ENCODE measurements around the gene TCAF1.
"Not testable (repeated sequence)": the region's sequence is repeated elsewhere in the genome, so short reads cannot be mapped to it uniquely, and the experiment has no call there.

Gene TCAF1

DNA sequence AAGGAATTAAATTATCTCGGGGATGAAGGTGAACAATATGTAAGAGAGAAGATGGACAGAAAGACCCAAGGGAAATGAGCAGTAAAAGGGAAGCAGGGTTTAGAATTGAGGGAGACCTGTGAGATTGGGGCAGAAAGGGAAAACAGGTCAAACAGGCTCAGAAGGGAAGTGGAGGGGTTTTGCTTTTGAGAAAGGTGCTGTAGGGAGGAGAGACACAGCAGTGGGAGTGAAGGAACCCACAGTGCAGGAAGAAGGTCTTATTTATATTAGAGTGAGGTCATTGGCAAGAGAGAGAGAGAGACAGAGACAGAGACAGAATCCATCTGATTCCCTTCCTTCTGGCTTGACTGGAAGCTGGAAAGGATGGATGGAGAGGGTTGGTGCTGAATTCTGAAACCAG lies 3.5 kb upstream of the TCAF1 start:
- no peak for DNase-seq

DNA sequence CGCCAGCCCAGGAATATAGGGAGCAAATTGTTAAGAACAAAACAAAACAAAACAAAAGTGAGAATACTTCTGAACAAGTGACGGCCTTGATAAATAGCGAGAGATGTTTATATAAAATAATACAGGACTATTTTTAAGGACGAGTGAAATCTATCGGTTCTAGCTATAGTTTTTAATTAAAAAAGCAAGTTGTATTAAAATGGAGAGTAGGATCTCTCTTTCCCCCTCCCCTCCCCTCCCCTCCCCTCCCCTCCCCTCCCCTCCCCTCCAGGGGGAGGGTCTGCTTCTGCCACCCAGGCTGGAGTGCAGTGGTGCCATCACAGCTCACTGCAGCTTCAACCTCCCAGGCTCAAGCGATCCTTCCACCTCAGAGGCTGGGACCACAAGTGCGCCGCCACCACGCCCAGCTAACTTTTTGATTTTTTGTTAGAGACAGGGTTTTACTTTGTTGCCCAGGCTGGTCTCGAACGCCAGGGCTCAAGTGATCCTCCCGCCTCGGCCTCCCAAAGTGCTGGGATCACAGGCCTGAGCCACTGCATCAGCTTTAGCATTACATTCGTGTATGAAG lies 440 bp upstream of the TCAF1 start:
- no peak for DNase-seq

DNA sequence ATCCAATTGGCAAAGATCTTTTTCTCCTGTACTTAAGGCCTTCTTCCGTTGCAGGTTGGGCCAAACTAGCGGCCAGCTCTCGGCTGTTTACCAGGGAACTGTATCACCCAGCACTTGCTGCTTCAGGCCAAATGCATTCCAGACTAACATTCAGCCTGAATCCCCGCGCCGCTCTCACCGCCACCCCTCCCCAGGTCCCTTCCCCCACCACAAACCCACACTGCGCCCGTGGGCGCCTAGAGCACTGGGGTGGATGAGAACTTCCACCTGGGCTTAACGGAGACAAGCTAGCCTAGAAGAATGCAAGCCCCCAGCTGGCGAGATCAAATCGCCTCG lies 676 bp downstream of the TCAF1 start:
- DNase-seq = no peak

DNA sequence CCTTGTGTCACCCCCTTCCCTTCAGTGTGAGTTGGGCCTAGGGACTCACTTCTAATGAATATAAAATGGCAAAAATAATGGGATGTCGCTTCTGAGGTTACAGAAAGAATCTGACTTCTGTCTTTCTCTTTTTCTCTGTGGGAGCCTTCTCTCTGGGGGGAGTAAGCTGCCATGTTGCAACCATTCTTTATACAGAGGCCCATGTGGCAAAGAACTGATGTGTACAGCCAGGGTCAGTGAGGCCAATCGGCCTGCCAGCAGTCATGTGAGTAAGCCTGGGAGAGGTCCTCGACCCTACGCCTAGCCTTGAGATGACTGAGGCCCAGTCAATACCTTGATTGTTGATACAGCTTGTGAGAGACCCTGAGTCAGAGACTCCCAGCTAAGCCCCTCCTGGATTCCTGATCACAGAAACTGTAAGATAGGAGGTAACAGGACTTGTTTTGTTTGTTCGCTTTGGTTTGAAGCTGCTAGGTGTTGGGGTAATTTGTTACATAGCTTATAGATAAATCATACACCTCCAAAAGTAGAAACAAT lies 1.7 kb downstream of the TCAF1 start:
- no peak for DNase-seq

DNA sequence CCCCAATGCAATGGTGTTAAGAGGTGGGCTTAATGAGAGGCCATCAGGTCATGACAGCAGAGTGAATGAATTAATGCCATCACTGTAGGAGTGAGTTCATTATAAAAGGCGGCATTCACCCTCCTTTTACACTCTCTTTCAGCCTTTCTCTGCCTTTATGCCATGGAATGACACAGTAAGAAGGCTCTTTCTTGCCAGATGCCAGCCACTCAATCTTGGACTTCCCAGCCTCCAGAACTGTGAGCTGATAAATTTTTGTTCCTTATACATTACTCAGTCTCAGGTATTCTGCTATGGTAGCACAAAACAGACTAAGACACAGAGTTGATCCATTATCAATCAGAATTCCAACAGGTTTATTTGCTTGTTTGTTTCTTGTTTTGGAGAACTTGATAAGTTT lies 3.2 kb downstream of the TCAF1 start:
- DNase-seq = no peak

DNA sequence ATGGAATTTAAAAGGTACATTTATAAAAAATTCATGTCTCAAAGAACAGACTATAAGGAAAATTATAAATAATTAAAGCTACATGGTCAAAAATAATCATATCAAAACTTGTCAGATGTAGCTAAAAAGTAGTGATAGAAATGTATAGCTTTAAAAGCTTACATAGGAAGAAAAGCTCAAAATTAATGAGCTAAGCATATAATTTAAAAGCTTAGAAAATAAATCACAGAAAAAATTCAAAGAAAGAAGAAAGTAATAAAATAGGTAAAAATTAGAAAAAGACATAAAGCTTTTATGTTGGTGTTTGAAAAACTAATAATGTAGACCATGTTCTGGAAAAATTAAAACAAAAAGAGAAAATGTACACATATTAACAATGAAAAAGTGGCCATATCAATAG lies 5.3 kb downstream of the TCAF1 start:
- DNase-seq = no peak

DNA sequence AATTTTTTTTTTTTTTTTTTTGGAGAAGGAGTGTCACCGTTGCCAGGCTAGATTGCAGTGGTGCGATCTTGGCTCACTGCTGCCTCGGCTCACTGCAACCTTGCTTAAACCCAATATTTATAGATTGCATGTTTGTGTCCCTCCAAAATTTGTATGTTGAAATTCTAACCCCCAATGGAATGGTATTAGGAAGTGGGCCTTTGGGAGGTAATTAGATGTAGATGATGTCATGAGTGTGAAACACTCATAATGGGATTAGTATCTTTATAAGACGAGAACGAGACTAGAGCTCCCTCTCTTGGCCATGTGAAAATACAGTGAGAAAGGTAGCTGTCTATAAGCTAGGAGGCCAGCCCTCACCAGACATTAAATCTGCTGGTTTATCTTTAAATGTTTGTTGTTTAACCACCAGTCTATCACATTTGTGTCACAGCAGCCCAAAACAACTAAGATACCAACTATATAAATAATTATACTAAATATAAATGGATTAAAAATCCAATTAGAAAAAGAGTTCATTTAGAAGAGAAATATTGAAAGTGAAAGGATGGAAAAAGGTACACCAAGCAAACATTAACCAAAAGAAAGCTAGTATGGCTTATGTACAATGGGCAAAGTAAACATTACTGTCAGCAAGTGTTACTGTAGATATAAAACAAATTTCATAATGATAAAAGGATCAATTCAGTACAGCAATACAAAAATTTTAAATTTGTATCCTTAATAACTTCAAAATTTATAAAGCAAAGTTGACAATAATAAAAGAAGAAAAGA lies 9.3 kb downstream of the TCAF1 start:
- no peak for DNase-seq

DNA sequence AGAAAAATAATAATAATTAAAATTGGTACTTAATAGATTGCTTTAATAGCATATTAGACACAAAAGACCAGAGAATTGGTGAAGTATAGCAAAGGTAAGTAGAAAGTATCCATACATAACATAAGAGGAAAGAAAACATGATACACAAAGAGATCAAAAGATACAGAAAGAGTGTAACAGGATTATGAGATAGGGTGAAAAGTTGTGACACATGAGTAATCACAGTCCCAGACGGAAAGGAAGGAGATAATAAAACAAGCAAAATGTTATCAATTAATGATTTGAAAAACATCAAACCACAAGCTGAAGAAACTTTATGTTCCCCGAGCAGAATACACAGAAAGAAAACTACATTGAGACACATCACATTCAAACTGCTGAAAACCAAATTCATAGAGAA lies 10.5 kb downstream of the TCAF1 start:
- DNase-seq = no peak

DNA sequence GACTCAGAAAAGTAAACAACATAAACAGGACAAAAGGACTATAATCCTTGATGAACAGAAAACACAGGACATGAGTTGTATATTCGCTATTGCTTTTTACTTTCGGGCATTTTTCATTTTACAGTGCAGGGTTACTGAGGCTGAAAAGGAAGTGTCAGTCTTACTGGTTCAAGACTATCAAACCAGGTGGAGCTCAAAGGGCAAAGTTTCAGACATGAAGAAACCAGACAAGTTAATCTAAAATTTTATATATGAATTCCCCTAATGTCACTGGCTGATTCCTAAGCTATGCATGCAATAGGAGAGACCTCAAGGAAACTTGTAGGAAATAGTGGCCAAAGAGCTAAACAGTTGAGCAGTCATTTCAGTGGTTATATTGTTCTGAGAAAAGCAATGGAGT lies 11.4 kb downstream of the TCAF1 start:
- DNase-seq = no peak

DNA sequence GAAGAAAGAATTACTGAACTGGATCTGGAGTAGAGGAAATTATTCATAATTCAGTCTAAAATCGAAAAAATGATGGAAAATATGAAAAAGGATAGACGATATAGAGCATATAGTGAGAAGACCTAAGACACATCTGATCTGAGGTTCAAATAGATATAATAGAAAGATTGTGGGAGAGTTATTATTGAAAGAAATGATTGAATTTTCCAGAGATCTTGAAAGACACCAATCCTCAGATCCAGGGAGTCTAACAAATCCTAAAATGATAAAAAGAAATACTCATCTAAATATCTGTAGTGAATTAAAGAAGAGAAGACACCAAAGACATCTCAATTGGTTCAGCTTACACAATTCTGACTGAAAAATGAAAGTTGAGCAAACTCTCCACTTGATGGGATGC lies 12.9 kb downstream of the TCAF1 start:
- no peak for DNase-seq

DNA sequence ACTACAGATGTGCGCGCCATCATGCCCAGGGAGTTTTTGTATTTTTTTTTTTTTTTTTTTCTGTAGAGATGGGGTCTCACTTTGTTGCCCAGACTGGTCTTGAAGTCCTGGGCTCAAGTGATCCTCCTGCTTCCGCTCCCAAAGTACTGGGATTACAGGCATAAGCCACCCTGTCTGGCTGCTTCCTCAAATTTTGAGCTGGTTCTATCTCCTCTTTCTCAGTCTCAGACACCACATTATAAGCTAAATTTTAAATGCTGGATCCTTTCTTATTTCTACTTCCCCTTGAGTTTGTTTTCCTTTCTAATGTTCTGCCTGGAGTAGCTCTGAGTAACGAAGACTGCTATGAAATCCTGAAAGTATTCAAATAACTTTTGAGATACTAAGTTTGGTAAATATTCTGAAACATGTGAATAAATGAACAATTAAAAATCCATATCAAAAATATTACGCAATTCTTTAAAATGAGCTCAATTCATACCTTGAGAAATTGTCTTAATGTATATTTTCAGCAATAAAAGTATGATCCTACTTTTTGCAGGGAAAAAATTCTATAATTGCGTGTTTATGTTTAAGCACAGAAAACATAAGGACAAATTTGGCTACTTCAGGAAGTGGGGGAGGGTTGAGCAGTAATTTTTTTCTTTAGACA lies 15.0 kb downstream of the TCAF1 start:
- no peak for DNase-seq

DNA sequence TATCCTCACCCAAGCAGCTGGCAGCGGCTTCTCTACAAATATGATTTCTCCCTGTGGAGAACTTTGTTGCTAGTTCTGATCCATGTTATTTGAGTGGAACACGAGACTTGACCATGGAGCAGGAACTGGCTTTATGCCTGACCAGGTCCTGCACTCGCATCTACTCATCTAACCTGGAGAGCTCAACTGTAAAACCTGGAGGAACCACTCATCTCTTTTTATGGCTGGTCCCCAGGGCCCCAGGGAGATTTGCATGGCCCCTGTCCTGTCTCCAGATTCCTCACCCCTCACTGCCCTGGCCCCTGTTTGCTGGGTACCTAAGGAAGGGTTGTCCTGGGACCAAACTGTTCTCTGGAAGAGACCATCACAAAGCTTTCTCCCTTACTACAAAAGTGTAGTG lies 16.0 kb downstream of the TCAF1 start:
- no peak for DNase-seq

DNA sequence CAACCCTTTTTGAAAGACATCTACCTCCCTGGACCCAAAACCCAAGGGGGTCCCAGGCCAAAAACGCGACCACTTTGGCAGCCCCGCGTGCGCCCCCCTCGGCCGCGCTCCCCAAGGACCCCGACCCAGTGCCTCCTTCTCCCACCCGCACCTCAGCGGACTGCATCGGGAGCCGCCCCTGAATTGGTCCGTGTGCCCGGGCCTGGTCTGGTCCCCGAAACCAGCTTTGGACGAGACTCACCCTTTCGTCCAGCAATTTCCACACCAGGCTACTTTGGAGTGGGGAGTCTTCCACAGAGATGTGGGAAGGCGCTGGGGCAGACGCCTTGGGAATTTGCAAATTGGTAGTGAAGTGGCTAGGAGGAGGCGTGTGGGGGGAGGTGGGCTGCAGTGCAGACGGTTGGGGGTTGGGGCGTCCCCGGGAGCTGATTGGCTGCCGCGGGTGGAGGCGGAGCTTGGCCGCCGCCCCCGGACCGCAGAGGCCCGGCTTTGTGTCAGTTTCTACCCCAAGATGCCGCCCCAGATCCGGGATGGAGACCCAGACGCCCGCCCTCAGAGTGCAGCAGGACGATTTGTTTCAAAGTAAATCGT lies 16.9 kb downstream of the TCAF1 start:
- peak; percentile 82 for DNase-seq

DNA sequence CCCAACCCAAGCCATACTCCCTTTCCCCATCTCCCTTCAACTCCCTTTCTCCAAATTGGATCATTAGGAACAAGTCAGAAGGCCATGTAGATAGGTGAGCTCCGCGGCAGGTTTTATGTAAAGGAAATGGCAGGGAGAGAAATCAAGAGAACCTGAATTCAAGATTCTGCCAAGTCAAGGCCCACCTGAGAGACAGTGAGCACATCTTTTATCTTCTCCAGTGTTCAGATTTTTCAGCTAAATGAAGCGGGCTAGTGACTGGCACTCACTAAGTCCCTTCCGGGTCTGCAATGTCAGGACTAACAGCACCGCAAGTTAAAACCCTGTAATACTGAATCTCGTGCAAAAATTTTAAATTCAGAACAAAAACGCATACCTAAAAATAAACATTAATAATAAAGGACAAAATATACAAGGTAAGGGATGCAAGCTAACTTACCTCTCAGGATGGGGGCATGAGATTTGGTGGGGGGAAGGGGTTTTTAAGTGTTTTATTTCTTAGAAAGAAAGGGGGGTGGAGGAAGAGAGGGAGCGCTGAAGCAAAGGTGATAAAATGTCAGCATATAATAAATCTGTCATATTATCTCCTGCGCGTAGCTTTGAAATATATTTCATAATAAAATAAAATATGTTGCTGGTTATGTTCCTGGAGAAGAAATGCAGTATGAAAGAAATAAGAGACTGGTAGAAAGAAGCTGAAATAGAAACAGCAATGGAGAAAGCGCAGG lies 17.6 kb downstream of the TCAF1 start:
- no peak for DNase-seq

DNA sequence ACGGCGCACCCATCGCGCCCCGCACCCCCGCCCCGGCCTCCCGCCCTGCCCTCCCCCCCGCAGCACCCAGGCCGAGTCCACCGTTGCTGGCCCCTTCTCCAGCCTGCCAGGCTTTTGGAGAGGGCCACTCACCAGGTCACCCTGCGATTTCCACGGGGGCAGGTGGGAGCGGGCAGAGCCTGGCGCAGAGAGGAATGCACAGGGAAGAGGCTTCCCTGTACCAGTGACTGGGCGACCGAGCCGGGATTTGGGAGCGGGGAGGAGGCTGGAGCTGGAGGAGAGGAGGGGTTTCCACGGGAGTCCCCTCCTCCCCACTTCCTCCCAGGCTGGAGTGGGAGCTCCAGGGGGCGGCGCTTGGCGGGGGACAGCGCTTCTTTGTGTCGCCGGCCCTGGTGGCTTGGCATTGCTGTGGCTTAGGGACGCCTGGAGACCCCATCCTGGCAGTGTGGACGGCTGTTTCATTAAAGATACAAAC lies 19.3 kb downstream of the TCAF1 start:
- peak; percentile 85 for DNase-seq

DNA sequence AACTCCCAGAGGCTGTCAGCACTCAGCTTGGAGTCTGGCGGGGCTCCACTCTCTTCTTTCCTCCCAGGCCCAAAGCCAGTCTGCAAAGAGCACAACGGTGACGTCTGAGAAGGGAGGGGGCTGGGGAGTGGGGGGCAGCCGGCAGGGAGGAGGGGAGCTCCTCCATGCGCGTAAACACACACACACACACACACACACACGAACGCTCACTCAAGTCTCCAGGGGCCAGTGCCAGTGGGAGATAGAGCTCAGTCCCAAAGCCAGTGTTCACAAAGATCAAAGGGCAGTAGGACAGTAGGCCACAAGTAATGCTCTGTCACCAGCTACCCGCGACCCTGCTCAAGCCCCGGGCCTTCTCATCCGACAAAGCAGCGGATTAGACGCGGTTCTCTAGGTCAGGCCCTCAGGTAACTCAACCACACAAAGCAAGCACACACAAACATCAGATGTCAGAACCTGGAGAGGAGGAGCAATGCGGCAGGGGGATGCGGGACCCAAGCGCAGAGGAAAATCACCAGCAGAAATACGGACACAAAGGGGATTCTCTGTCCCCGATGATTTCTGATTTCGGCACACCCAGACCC lies 19.9 kb downstream of the TCAF1 start:
- peak; percentile 80 for DNase-seq

DNA sequence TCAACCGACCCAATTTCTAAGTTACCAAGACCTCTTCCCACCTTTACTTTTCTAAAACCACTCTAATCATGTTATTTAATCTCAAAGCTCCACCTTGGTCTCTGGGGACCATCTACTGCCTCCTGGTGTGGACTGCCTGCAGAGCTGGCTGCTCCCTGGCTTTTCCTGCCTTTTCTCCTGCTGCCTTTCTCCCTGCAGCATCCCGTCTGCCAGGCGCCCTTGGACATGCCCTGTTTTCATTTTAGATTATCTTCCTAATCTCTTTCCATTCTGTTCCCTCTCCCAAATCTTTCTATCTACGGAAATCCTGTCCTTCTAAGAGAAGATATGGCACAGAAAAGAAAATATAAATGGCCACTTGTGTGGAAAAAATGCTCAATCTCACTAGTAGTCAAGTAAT lies 23.1 kb downstream of the TCAF1 start:
- DNase-seq = no peak

DNA sequence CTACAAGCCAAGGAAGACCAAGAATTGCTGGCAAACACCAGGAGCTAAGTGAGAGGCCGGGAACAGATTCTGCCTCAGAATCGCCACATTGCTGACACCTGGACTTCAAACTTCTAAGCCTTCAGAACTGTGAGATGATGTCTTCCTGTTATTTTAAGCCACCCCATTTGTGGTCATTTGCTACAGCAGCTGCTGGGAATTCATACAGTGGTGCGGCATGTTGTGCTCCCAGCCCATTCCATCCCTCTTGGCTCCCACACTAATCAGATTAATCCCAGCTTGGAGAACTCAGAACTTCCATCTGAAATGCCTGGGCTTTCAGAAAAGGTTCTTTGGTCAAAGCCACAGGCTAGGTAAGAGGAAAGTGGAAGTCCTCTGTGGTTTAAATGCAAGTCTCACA lies 24.9 kb downstream of the TCAF1 start:
- no peak for DNase-seq

DNA sequence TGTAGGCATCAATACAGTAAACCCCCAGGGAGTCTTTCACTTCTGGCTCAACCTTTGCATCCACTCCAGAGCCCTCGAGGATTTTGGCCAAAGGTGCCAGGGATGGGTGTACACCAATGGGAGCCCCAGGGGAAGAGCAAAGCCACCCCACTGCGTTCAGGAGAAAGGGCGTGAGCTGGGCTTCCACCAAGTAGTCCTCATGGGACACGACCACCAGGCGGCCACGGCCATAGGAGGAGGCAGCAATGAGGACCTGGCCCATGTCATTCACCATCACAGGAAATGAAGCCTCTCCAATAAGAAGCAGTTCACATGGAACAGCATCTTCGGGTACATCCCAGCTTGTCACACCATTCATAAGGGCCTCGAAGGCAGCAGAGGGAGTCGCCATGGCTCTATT lies 25.8 kb downstream of the TCAF1 start:
- no peak for DNase-seq

DNA sequence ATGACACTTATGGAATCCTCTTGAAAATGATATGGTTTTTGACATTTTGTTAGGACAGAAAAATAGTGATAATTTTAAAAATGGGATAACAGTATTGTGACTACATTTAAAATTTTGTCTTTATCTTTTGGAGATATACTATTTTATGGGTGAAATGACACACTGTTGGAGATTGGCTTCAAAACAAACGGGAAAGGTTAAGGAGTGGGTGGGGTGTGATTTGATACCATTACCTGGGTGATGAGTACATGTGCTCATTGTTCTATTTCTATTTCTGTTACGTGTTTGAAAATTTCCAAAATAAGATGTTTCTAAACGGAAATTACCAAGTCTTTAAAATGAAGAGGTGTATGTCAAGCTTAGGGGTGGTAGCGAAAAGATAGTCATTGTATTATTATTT lies 28.7 kb downstream of the TCAF1 start:
- not testable (repeated sequence) for DNase-seq

DNA sequence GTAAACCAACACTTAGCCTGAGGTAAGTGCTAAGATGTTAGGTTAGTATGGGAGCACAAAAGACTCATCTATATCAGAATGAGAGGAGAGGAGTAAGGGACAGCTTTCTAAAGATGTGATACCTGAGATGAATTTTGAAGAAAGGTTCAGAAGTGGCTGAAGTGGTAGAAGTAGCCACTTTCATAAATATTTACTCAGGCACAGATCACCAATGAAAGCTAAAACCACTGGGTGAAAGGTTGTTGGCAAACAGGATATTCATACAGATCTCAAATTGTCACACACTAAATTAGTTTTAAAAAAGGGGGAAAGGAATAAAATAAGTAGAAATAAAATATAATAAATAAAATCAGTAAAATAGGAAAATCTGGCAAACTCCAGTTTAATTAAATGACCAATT lies 30.4 kb downstream of the TCAF1 start:
- DNase-seq = not testable (repeated sequence)

DNA sequence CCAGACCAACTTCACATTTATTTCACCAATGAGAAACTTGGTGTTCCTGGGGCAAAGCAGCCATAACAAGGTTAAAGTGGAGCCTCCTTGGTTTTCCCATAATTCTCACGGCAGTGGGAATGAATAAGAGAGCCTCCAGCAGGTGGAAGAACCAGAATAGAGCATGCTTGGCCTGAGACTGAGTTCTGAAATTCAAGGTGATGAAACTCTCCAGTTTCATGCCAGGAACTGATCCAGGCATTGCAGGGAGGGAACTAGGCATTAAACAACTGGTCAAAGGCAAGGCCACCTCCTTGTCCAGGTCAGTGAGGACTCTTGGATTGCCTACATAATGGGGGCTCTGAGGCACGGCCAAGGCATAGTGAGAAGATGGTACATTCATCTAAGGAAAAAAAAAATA lies 44.0 kb downstream of the TCAF1 start:
- not testable (repeated sequence) for DNase-seq

Data from right kidney (tissue), 1 donor.